Measurements from ENCODE around the gene ACLY.
"Not testable (repeated sequence)": the region's sequence is repeated elsewhere in the genome, so short reads cannot be mapped to it uniquely, and the experiment has no call there.

ACLY gene

GRCh38 chr17:41871789-41872188 lies 47.0 kb downstream of the ACLY start:
- DNase-seq (ENCODE audit: low spot score) = no peak

GRCh38 chr17:41870627-41871026 lies 48.1 kb downstream of the ACLY start:
- no peak for DNase-seq (ENCODE audit: low spot score)

- no peak for DNase-seq (ENCODE audit: low spot score)
Measured at GRCh38 chr17:41870097-41870496, 48.7 kb downstream of the ACLY start.

- no peak for DNase-seq (ENCODE audit: low spot score)
Measured at GRCh38 chr17:41869426-41869825, 49.3 kb downstream of the ACLY start.

- DNase-seq (ENCODE audit: low spot score) = no peak
Measured at GRCh38 chr17:41868568-41868967, 50.2 kb downstream of the ACLY start.

- no peak for DNase-seq (ENCODE audit: low spot score)
Measured at GRCh38 chr17:41865596-41865893, 53.2 kb downstream of the ACLY start.

GRCh38 chr17:41864836-41865595 lies 53.7 kb downstream of the ACLY start, which contains the start of gene KLHL11:
Gene KLHL11 (minus strand): TSS chr17:41865423. CDS start chr17:41865370, 53 bp downstream.
- DNase-seq (ENCODE audit: low spot score) = peak; percentile 86

GRCh38 chr17:41864498-41864835 lies 54.3 kb downstream of the ACLY start:
- DNase-seq (ENCODE audit: low spot score) = no peak

GRCh38 chr17:41863074-41863848 lies 55.5 kb downstream of the ACLY start:
- no peak for DNase-seq (ENCODE audit: low spot score)

- DNase-seq (ENCODE audit: low spot score) = no peak
Measured at GRCh38 chr17:41860254-41860931, 58.4 kb downstream of the ACLY start.

GRCh38 chr17:41851382-41851781 lies 67.4 kb downstream of the ACLY start:
- DNase-seq (ENCODE audit: low spot score) = not testable (repeated sequence)

GRCh38 chr17:41849251-41849990 lies 69.3 kb downstream of the ACLY start:
- DNase-seq (ENCODE audit: low spot score) = no peak

- no peak for DNase-seq (ENCODE audit: low spot score)
Measured at GRCh38 chr17:41848788-41849187, 70.0 kb downstream of the ACLY start.

GRCh38 chr17:41844971-41845370 lies 73.8 kb downstream of the ACLY start:
- DNase-seq (ENCODE audit: low spot score) = no peak

- not testable (repeated sequence) for DNase-seq (ENCODE audit: low spot score)
Measured at GRCh38 chr17:41840781-41841180, 78.0 kb downstream of the ACLY start.

- not testable (repeated sequence) for DNase-seq (ENCODE audit: low spot score)
Measured at GRCh38 chr17:41839448-41839847, 79.3 kb downstream of the ACLY start.

GRCh38 chr17:41837761-41838538 lies 80.8 kb downstream of the ACLY start, which contains the start of gene KLHL10:
Gene KLHL10 (plus strand): TSS chr17:41837825. CDS start chr17:41837933, 108 bp downstream.
- DNase-seq (ENCODE audit: low spot score) = no peak

GRCh38 chr17:41836550-41837196 lies 82.1 kb downstream of the ACLY start:
- DNase-seq (ENCODE audit: low spot score) = no peak

GRCh38 chr17:41835800-41836549 lies 82.8 kb downstream of the ACLY start, which contains the start of gene NT5C3B:
Gene NT5C3B (minus strand): TSS chr17:41836232. CDS start chr17:41836193, 39 bp downstream.
- no peak for DNase-seq (ENCODE audit: low spot score)

GRCh38 chr17:41835214-41835799 lies 83.4 kb downstream of the ACLY start:
- DNase-seq (ENCODE audit: low spot score) = no peak
